ENCODE data around the gene ZMYND8.
"Not testable (repeated sequence)": the region's sequence is repeated elsewhere in the genome, so short reads cannot be mapped to it uniquely, and the experiment has no call there.

Gene ZMYND8

DNA sequence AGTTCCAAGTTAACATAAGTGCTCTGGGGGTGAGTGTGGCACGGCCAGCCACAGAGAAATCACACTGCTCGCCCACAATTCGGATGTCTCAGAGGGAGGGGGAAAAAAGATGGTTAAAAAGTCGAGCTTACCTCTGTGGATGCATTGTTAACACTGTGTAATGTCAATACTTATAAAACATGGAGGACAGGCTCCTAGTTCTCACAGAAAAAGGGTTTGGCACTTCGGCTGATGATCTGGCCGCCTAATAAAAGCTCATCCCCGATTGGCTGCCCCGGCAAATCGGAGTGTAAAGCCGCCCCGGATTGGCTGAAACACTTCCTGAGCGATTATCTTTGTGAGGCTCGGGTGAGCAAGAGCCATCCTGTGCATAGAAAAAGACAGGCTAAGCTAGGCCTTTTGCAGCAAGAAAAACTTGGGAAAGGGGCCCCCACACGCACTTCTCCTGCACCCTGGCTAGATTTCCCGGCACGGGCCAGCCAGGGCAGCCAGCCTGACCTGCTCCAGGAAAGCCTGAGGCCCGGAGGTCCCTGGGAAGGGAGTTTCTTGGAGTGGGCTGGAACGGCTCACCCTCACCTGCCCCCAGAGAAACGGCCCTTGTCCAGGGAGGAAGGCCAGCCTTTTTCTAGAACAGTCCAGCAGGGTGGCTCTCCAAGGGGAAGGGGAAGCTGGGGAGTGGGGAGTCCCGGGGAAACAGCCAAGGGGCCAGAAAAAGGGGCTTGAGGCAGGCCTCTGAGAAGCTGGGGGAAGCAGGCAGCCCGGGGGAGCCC lies at the start of gene ZMYND8:
Gene ZMYND8, minus strand, starts transcription at position 174 of the 770 bp plus-strand sequence. Its CDS starts 29 bp downstream, at position 145.
- TF ChIP-seq, protein P1, sequence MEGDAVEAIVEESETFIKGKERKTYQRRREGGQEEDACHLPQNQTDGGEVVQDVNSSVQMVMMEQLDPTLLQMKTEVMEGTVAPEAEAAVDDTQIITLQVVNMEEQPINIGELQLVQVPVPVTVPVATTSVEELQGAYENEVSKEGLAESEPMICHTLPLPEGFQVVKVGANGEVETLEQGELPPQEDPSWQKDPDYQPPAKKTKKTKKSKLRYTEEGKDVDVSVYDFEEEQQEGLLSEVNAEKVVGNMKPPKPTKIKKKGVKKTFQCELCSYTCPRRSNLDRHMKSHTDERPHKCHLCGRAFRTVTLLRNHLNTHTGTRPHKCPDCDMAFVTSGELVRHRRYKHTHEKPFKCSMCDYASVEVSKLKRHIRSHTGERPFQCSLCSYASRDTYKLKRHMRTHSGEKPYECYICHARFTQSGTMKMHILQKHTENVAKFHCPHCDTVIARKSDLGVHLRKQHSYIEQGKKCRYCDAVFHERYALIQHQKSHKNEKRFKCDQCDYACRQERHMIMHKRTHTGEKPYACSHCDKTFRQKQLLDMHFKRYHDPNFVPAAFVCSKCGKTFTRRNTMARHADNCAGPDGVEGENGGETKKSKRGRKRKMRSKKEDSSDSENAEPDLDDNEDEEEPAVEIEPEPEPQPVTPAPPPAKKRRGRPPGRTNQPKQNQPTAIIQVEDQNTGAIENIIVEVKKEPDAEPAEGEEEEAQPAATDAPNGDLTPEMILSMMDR (IDR thresholded peaks at IDR 0.05; ENCODE audit: borderline replicate concordance, insufficient read depth, low read depth, low read length) = no peak
- H3K4me3 ChIP-seq (ENCODE audit: low read depth, low read length) = peak within 1 kb of the TSS; percentile 54

GRCh38 chr20:47405775-47406325 lies 49.4 kb upstream of the ZMYND8 start:
- TF ChIP-seq, protein P1 (IDR thresholded peaks at IDR 0.05; ENCODE audit: borderline replicate concordance, insufficient read depth, low read depth, low read length) = no peak
- H3K4me3 ChIP-seq (ENCODE audit: low read depth, low read length) = no peak overlapping the region

- H3K4me3 ChIP-seq (ENCODE audit: low read depth, low read length) = no peak overlapping the region
- TF ChIP-seq, protein P1 (IDR thresholded peaks at IDR 0.05; ENCODE audit: borderline replicate concordance, insufficient read depth, low read depth, low read length) = no peak
These were observed 44.2 kb upstream of the ZMYND8 start for GRCh38 chr20:47400685-47401084.

GRCh38 chr20:47397652-47398301 lies 41.3 kb upstream of the ZMYND8 start:
- H3K4me3 ChIP-seq (ENCODE audit: low read depth, low read length) = no peak overlapping the region
- TF ChIP-seq, protein P1 (IDR thresholded peaks at IDR 0.05; ENCODE audit: borderline replicate concordance, insufficient read depth, low read depth, low read length) = no peak

DNA sequence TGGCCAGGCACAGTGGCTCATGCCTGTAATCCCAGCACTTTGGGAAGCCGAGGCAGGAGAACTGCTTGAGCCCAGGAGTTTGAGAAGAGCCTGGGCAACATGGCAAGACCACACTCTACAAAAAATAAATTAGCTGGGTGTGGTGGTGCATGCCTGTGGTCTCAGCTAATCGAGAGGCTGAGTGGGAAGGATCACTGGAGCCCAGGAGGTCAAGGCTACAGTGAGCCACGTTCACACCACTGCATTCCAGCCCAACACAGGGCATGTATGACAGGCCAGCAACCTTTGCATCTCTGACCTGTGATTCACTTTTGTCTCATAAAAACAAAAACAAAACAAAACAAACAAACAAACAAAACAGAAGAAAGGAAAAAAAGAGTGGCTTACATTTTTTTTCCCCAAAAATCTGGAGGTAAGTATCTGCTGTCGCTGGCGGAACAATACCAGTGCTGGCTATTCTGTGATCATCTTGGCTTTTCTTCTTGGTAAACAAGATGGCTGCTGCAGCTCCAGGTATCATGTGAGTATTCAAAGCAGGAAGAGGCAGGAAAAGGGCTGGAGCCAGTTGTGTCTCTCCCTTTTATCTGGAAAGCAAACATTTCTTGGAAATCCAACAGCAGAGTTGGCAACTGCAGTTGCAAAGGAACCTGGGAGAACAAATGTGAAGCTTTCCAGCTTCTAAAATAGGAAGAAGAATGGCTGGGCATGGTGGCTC lies 40.4 kb upstream of the ZMYND8 start:
- TF ChIP-seq, protein P1 (IDR thresholded peaks at IDR 0.05; ENCODE audit: borderline replicate concordance, insufficient read depth, low read depth, low read length) = no peak
- no peak overlapping the region for H3K4me3 ChIP-seq (ENCODE audit: low read depth, low read length)

DNA sequence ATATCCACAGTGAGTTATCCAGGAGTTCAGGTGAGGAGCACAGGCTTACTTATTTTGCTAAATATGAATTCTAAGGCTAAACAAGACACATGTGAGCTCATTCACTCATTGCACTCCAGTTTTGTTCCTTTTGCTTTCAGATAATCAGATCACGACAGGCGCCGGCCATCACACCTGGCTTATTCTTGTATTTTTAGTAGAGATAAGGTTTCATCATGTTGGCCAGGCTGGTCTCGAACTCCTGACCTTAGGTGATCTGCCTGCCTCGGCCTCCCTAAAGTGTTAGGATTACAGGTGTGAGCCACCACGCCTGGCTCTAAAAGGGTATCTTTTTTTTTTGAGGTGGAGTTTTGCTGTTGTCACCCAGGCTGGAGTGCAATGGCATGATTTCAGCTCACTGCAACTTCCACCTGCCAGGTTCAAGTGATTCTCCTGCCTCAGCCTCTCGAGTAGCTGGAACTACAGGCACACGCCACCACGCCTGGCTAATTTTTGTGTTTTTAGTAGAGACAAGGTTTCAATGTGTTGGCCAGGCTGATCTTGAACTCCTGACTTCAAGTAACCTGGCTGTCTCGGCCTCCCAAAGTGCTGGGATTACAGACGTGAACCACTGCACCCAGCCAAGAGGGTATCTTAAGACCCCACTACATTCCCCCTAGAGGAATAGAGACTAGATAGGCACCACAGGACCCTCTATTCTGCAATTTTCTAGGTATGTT lies 37.5 kb upstream of the ZMYND8 start:
- H3K4me3 ChIP-seq (ENCODE audit: low read depth, low read length) = not testable (repeated sequence)

DNA sequence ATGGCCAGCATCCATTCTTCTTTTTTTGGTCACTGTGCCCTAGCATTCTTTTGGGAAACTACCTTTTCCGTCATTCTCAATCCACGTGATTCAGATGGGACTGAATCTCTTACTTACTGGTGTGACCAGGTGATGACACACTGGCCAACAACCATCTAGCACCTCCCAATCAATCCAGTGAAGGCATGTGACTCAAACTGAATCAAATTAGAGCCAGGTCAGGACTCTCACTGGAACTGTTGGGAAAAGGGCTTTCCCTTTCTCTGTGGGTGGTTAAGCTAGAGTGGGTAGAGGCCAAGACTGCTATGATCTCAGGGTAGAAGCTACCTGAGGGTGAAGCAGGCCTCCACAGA lies 36.2 kb upstream of the ZMYND8 start:
- H3K4me3 ChIP-seq (ENCODE audit: low read depth, low read length) = no peak overlapping the region
- TF ChIP-seq, protein P1 (IDR thresholded peaks at IDR 0.05; ENCODE audit: borderline replicate concordance, insufficient read depth, low read depth, low read length) = no peak

Data from GM12875 (cell line).